B cell (primary cell): ENCODE data around the gene LMNB1. TPM values are rescaled to one million over a fixed set of nuclear protein-coding genes. Genes with fewer than 3 reads are reported as not detected.

Experiments used
- ATAC-seq: fragments of 200-7000 bp; cut with Tn5 transposase; one replicate; pipeline ENCODE4 v1.10.0; 2021; ENCODE audit warnings: low read depth, mild to moderate bottlenecking, moderate number of reproducible peaks, moderate library complexity
- CTCF ChIA-PET: fragments of 350-600 bp; sonication (Branson Sonifier 250); formaldehyde crosslinking; loops from one replicate; lab custom pipeline; 2021; ENCODE audit warnings: antibody characterized with exemption, inconsistent platforms; lab: Charles Lee
- POLR2A ChIA-PET: fragments of 350-600 bp; sonication (Branson Sonifier 250); formaldehyde crosslinking; loops from one replicate; lab custom pipeline; 2021; ENCODE audit warnings: antibody characterized with exemption; lab: Charles Lee
- DNase-seq: peaks from one replicate; pipeline ENCODE4 v3.0.0; 2013
- H2AFZ ChIP-seq: 2 replicates; pipeline ENCODE4 v1.6.1; 2012; ENCODE audit warnings: mild to moderate bottlenecking, low read depth, low read length; ENCODE audit not compliant: insufficient read depth, poor library complexity, severe bottlenecking
- H3K27ac ChIP-seq, 2 donors: 1 replicate in 1 of 2; 2 replicates in 1 of 2; pipeline ENCODE4 v1.5.1; 2012 to 2013; ENCODE audit warnings: low read length in 2 of 2, mild to moderate bottlenecking in 2 of 2, moderate library complexity in 1 of 2
- H3K27me3 ChIP-seq, 4 experiments: fragments of 200-600 bp in 1 of 4; sonication (generic) in 1 of 4; replicated peaks in 1 of 4; 1 replicate in 2 of 4; 2 replicates in 2 of 4; pipeline versions ENCODE4 v1.6.1 to v1.7.0; 2013 to 2016; ENCODE audit warnings: low read length in 3 of 4, mild to moderate bottlenecking in 2 of 4, mixed read lengths in 1 of 4, moderate library complexity in 1 of 4; ENCODE audit not compliant: insufficient read depth in 4 of 4, control insufficient read depth in 3 of 4; ENCODE audit errors: control extremely low read depth in 1 of 4
- H3K36me3 ChIP-seq, 2 experiments: replicated peaks in 1 of 2; 1 replicate in 1 of 2; 2 replicates in 1 of 2; pipeline versions ENCODE4 v1.6.1 to v1.7.1; 2013; ENCODE audit warnings: low read length in 1 of 2; ENCODE audit not compliant: insufficient read depth in 2 of 2, control insufficient read depth in 1 of 2; ENCODE audit errors: control extremely low read depth in 1 of 2, extremely low read depth in 1 of 2
- H3K4me1 ChIP-seq, 2 donors: fragments of 200-600 bp in 1 of 2; sonication (generic) in 1 of 2; 1 replicate in 1 of 2; 2 replicates in 1 of 2; pipeline versions ENCODE4 v1.5.1 to v1.6.1; 2013 to 2017; ENCODE audit warnings: low read length in 2 of 2; ENCODE audit not compliant: control insufficient read depth in 2 of 2, insufficient read depth in 2 of 2
- H3K4me2 ChIP-seq: replicated peaks from 2 replicates; pipeline ENCODE3; 2012; ENCODE audit warnings: mild to moderate bottlenecking, low read depth, low read length; ENCODE audit not compliant: poor library complexity, severe bottlenecking
- H3K4me3 ChIP-seq, 5 experiments: fragments of 200-600 bp in 1 of 5; sonication (generic) in 1 of 5; 1 replicate in 3 of 5; 2 replicates in 2 of 5; pipeline versions ENCODE4 v1.5.1 to v1.7.0; 2011 to 2016; ENCODE audit warnings: low read length in 4 of 5, mild to moderate bottlenecking in 4 of 5, low read depth in 2 of 5, control low read depth in 1 of 5, moderate library complexity in 1 of 5; ENCODE audit not compliant: insufficient read depth in 1 of 5; ENCODE audit errors: control extremely low read depth in 1 of 5, extremely low read depth in 1 of 5
- H3K79me2 ChIP-seq: fragments of 200-600 bp; sonication (generic); one replicate; pipeline ENCODE4 v1.6.0; 2016; ENCODE audit warnings: low read length; ENCODE audit not compliant: control insufficient read depth, insufficient read depth
- H3K9ac ChIP-seq: fragments of 200-600 bp; sonication (generic); 2 replicates; pipeline ENCODE4 v1.6.1; 2017; ENCODE audit warnings: mild to moderate bottlenecking, low read length, moderate library complexity
- H3K9me3 ChIP-seq, 3 donors: one replicate each; pipeline versions ENCODE4 v1.6.1 to v1.7.1; 2013; ENCODE audit warnings: low read length in 2 of 3; ENCODE audit not compliant: control insufficient read depth in 2 of 3, insufficient read depth in 1 of 3; ENCODE audit errors: control extremely low read depth in 1 of 3
- H4K20me1 ChIP-seq: 2 replicates; pipeline ENCODE4 v1.6.0; 2012; ENCODE audit warnings: mild to moderate bottlenecking, low read length; ENCODE audit not compliant: insufficient read depth, control insufficient read depth, poor library complexity, severe bottlenecking
- H3K27ac Mint-ChIP-seq: one replicate; pipeline ENCODE4 v1.8.0; 2021; ENCODE audit warnings: mixed read lengths
- H3K27me3 Mint-ChIP-seq: one replicate; pipeline ENCODE4 v1.8.0; 2021; ENCODE audit warnings: mixed read lengths
- H3K4me1 Mint-ChIP-seq: one replicate; pipeline ENCODE4 v1.8.0; 2021; ENCODE audit warnings: mixed read lengths
- H3K4me3 Mint-ChIP-seq: one replicate; pipeline ENCODE4 v1.8.0; 2021; ENCODE audit warnings: mixed read lengths
- H3K9me3 Mint-ChIP-seq: one replicate; pipeline ENCODE4 v1.8.0; 2022; ENCODE audit warnings: mixed read lengths; ENCODE audit not compliant: insufficient read depth
- EZH2 ChIP-seq: IDR thresholded peaks from 2 replicates; pipeline ENCODE4 v1.6.1; 2012; ENCODE audit warnings: borderline replicate concordance, low read depth, mild to moderate bottlenecking, moderate library complexity, low read length; ENCODE audit not compliant: insufficient read depth, poor library complexity, severe bottlenecking
- WGBS: methylation state at CpG from one replicate; pipeline ENCODE4 v1.1.5; 2013; ENCODE audit warnings: missing lambda C conversion rate; ENCODE audit not compliant: insufficient coverage; 5-methylcytosine and 5-hydroxymethylcytosine counted together
- intact Hi-C: fragments of 100-400 bp; cut with micrococcal nuclease; formaldehyde crosslinking; loops from one replicate; pipeline ENCODE4 v1.10.0; 2022
- polyA plus RNA-seq: library from polyadenylated mRNA; depleted of rRNA; stranded (reverse); fragments of >200 nt; gene quantifications from 2 replicates; pipeline ENCODE4 v1.2.3, GENCODE V29; 2012
- total RNA-seq, 2 donors: library from RNA; stranded (reverse); fragments of 120-200 nt in 1 of 2; gene quantifications; 1 replicate in 1 of 2; 2 replicates in 1 of 2; pipeline versions ENCODE4 v1.2.3 to v1.2.4, GENCODE V29; 2013 to 2022
- TF ChIP-seq, protein P1 (sequence below): fragments of 200-600 bp; IDR thresholded peaks from one replicate; pipeline ENCODE4 v1.8.0; 2022; ENCODE audit warnings: antibody characterized with exemption, mild to moderate bottlenecking

The LMNB1 gene
- total and polyA plus RNA-seq, 2 donors (not counting 1 experiment from before 2014, with no cell fraction given): 10.5 to 25.1 TPM

DNA sequence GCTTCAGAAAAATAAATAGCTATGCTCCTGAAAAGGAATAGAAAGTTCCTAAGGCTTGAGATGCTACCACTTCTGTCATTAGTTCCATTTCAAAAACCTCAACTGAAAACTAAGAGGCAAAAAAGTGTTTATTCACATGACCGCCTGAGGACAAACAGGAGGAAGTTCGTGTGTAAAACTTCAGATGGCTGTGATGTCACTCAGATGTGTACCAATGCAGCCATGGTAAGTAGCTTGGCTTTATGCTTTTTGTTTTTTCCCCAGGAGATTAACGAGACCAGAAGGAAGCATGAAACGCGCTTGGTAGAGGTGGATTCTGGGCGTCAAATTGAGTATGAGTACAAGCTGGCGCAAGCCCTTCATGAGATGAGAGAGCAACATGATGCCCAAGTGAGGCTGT is 33.0 kb downstream of the LMNB1 start:
- TF ChIP-seq, protein P1, sequence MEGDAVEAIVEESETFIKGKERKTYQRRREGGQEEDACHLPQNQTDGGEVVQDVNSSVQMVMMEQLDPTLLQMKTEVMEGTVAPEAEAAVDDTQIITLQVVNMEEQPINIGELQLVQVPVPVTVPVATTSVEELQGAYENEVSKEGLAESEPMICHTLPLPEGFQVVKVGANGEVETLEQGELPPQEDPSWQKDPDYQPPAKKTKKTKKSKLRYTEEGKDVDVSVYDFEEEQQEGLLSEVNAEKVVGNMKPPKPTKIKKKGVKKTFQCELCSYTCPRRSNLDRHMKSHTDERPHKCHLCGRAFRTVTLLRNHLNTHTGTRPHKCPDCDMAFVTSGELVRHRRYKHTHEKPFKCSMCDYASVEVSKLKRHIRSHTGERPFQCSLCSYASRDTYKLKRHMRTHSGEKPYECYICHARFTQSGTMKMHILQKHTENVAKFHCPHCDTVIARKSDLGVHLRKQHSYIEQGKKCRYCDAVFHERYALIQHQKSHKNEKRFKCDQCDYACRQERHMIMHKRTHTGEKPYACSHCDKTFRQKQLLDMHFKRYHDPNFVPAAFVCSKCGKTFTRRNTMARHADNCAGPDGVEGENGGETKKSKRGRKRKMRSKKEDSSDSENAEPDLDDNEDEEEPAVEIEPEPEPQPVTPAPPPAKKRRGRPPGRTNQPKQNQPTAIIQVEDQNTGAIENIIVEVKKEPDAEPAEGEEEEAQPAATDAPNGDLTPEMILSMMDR: no peak
- TF ChIP-seq EZH2: no peak
- Mint-ChIP-seq H3K4me1 (peaks cover 48% of the 10 kb centered on the region), H3K9me3 (no peaks in the 10 kb centered on the region), H3K27ac (peak overlapping the region; percentile 90), H3K27me3 (no peaks in the 10 kb centered on the region), H3K4me3 (peak overlapping the region; percentile 46)
- H3K9me3 ChIP-seq: no peaks in the 10 kb centered on the region
- peak; percentile 54 for DNase-seq
- H3K36me3 ChIP-seq: peaks cover 3 to 33% of the 10 kb centered on the region in 2 experiments
- no peak overlapping the region for H3K4me3 ChIP-seq
- H3K27me3 ChIP-seq: no peaks in the 10 kb centered on the region
- peak overlapping the region; percentile 14 for H2AFZ ChIP-seq
- H3K27ac ChIP-seq: peak overlapping the region in 1 of 2 donors; percentile 77
- H3K9ac ChIP-seq: no peak overlapping the region
- no peaks in the 10 kb centered on the region for H4K20me1 ChIP-seq
- CTCF ChIA-PET: interaction anchor here (0.8 to 5.5 kb wide), 12 partner anchors 16 to 419 kb away, joined by 3 to 63 read pairs (median 4); partner anchors contain the start of gene LMNB1
- 97% methylated on average over 7 of the region's 7 CpGs for WGBS
- no peaks in the 10 kb centered on the region for H3K79me2 ChIP-seq
- H3K4me1 ChIP-seq: peaks cover 15 to 35% of the 10 kb centered on the region in 2 donors
- peak; percentile 9 for ATAC-seq
- intact Hi-C loops: loop anchor here (2.0 to 10.0 kb wide), 3 partner anchors 29 to 505 kb away; no protein-coding TSS in a partner anchor
- POLR2A ChIA-PET: interaction anchor here (1.1 kb wide), 1 partner anchor 32 kb away, joined by 3 read pairs; no protein-coding TSS in a partner anchor
- H3K4me2 ChIP-seq: no peak overlapping the region

DNA sequence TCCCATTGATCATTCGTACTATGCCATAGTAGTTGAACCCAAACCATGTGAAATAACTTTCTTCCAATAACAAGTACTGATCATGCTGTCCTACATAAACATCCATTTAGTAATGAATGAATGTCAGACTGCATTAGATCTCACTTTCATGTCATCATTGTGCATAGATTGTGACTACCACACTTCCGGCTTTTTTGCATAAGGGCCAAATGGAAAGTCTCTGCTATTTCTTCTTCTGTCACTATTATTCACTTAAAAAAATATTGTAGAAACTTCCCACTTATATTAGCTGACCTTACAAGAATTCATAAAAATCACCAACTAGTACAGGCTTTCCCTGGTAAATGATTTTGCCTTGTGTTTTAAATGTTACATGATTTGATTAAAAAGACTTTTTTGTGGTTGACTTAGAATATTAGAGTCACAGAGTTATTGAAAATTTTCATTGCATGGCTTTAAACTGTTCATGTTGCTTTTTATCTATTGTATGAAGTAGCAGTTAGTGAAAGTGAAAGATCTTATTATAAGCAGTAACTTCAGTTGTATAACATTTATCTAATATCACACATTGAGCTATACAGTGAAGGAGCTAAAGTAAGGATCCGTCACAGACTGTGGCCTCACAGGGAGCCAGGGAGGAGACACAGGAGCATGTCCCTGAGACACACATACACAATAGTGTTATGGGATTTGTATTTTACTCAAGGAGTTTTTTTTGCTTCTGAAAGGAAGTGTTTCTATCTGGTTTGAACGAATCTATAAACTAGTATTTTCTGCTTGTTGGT is 33.9 kb downstream of the LMNB1 start:
- H3K9me3 Mint-ChIP-seq: no peaks in the 10 kb centered on the region
- no peak overlapping the region for H3K9ac ChIP-seq

More for the DNA sequence above, 33.9 kb downstream of the LMNB1 start:
- H3K27me3 ChIP-seq: no peaks in the 10 kb centered on the region
- ChIA-PET POLR2A (interaction anchor here (1.1 kb wide), 1 partner anchor 33 kb away, joined by 3 read pairs; no protein-coding TSS in a partner anchor), CTCF (interaction anchor here (0.8 to 5.5 kb wide), 10 partner anchors 9 to 503 kb away, joined by 3 to 63 read pairs (median 6); partner anchors contain the start of gene LMNB1)
- peaks cover 3 to 27% of the 10 kb centered on the region in 2 experiments for H3K36me3 ChIP-seq
- H3K79me2 ChIP-seq: no peaks in the 10 kb centered on the region
- H3K4me1 ChIP-seq: peaks cover 15 to 35% of the 10 kb centered on the region in 2 donors
- H3K4me3 Mint-ChIP-seq: peak overlapping the region; percentile 69
- no peak overlapping the region for H3K4me2 ChIP-seq
- ATAC-seq (no peak), DNase-seq (no peak)
- H3K4me3 ChIP-seq: no peak overlapping the region
- no peak overlapping the region for H2AFZ ChIP-seq
- H3K27me3 Mint-ChIP-seq: no peaks in the 10 kb centered on the region
- H3K4me1 Mint-ChIP-seq: peaks cover 45% of the 10 kb centered on the region
- no peaks in the 10 kb centered on the region for H3K9me3 ChIP-seq
- no peaks in the 10 kb centered on the region for H4K20me1 ChIP-seq
- peak overlapping the region; percentile 48 to 77 for H3K27ac ChIP-seq
- intact Hi-C loops: no loop called here
- H3K27ac Mint-ChIP-seq: peak overlapping the region; percentile 87
- no CpG with 5 or more reads among the region's 4 CpGs for WGBS
- TF ChIP-seq EZH2: no peak
- TF ChIP-seq, protein P1: no peak
